CD14-positive monocyte (primary cell): ENCODE results near the gene MCRIP1. TPM values are rescaled to one million over a fixed set of nuclear protein-coding genes. Genes with fewer than 3 reads are reported as not detected.

Experiments
- DNase-seq, 3 donors: peaks; one replicate each; pipeline ENCODE4 v3.0.0-alpha.2; 2011 to 2022
- H2AFZ ChIP-seq: 2 replicates; pipeline ENCODE4 v1.6.0; 2012; ENCODE audit warnings: mild to moderate bottlenecking, low read depth, low read length, inconsistent platforms; ENCODE audit not compliant: insufficient read depth, poor library complexity, severe bottlenecking
- H3K27ac ChIP-seq, 2 donors: 1 replicate in 1 of 2; 2 replicates in 1 of 2; pipeline ENCODE4 v1.5.1; 2012 to 2013; ENCODE audit warnings: low read length in 2 of 2, control low read depth in 1 of 2, inconsistent platforms in 1 of 2, low read depth in 1 of 2, mild to moderate bottlenecking in 1 of 2
- H3K27me3 ChIP-seq, 2 donors: one replicate each; pipeline versions ENCODE4 v1.6.0 to v1.6.1; 2011 to 2013; ENCODE audit warnings: low read length in 2 of 2; ENCODE audit not compliant: control insufficient read depth in 2 of 2, insufficient read depth in 2 of 2
- H3K36me3 ChIP-seq, 2 donors: replicated peaks in 1 of 2; 1 replicate in 1 of 2; 2 replicates in 1 of 2; pipeline versions ENCODE4 v1.5.1 to v1.6.1; 2012 to 2013; ENCODE audit warnings: low read length in 2 of 2, control low read depth in 1 of 2, inconsistent platforms in 1 of 2, mild to moderate bottlenecking in 1 of 2; ENCODE audit not compliant: insufficient read depth in 2 of 2, control insufficient read depth in 1 of 2
- H3K4me1 ChIP-seq, 2 donors: 1 replicate in 1 of 2; 2 replicates in 1 of 2; pipeline versions ENCODE4 v1.5.1 to v1.6.1; 2012 to 2013; ENCODE audit warnings: low read length in 2 of 2, control low read depth in 1 of 2, inconsistent platforms in 1 of 2, mild to moderate bottlenecking in 1 of 2, moderate library complexity in 1 of 2; ENCODE audit not compliant: insufficient read depth in 2 of 2, control insufficient read depth in 1 of 2
- H3K4me2 ChIP-seq: replicated peaks from 2 replicates; pipeline ENCODE3; 2012; ENCODE audit warnings: low read length, moderate library complexity, mild to moderate bottlenecking; ENCODE audit not compliant: poor library complexity, severe bottlenecking; ENCODE audit errors: extremely low read depth
- H3K4me3 ChIP-seq, 3 experiments: fragments of 200-600 bp in 1 of 3; sonication (generic) in 1 of 3; replicated peaks in 1 of 3; 1 replicate in 2 of 3; 2 replicates in 1 of 3; pipeline ENCODE4 v1.5.1; 2011 to 2013; ENCODE audit warnings: low read length in 3 of 3, mild to moderate bottlenecking in 3 of 3, control low read depth in 2 of 3, low read depth in 2 of 3, inconsistent platforms in 1 of 3, moderate library complexity in 1 of 3
- H3K79me2 ChIP-seq: 2 replicates; pipeline ENCODE4 v1.6.0; 2012; ENCODE audit warnings: mild to moderate bottlenecking, control low read depth, inconsistent platforms, low read length, moderate library complexity; ENCODE audit not compliant: insufficient read depth
- H3K9ac ChIP-seq: 2 replicates; pipeline ENCODE4 v1.6.0; 2017; ENCODE audit warnings: low read length, mild to moderate bottlenecking; ENCODE audit not compliant: insufficient read depth, poor library complexity, severe bottlenecking
- H3K9me3 ChIP-seq, 2 donors: replicated peaks in 1 of 2; 1 replicate in 1 of 2; 2 replicates in 1 of 2; pipeline versions ENCODE4 v1.5.1 to v1.6.1; 2012 to 2013; ENCODE audit warnings: low read length in 2 of 2, control low read depth in 1 of 2; ENCODE audit not compliant: control insufficient read depth in 1 of 2, insufficient read depth in 1 of 2
- H4K20me1 ChIP-seq: 2 replicates; pipeline ENCODE4 v1.6.0; 2012; ENCODE audit warnings: mild to moderate bottlenecking, low read length, control low read depth, moderate library complexity; ENCODE audit not compliant: insufficient read depth
- H3K27ac Mint-ChIP-seq, 7 donors: one replicate each; pipeline ENCODE4 v1.8.0; 2020; ENCODE audit warnings: mild to moderate bottlenecking in 7 of 7, mixed read lengths in 7 of 7, moderate library complexity in 6 of 7, inconsistent platforms in 2 of 7
- H3K27me3 Mint-ChIP-seq, 3 donors: one replicate each; pipeline ENCODE4 v1.8.0; 2021 to 2022; ENCODE audit warnings: low read depth in 3 of 3, mild to moderate bottlenecking in 3 of 3, mixed read lengths in 3 of 3, moderate library complexity in 3 of 3, inconsistent platforms in 1 of 3
- H3K36me3 Mint-ChIP-seq, 2 donors: one replicate each; pipeline ENCODE4 v1.8.0; 2020; ENCODE audit warnings: mixed read lengths in 2 of 2, inconsistent platforms in 1 of 2, mild to moderate bottlenecking in 1 of 2
- H3K4me1 Mint-ChIP-seq: one replicate; pipeline ENCODE4 v1.8.0; 2020; ENCODE audit warnings: mild to moderate bottlenecking, mixed read lengths
- H3K4me3 Mint-ChIP-seq, 2 donors: one replicate each; pipeline ENCODE4 v1.8.0; 2020; ENCODE audit warnings: mild to moderate bottlenecking in 2 of 2, mixed read lengths in 2 of 2, moderate library complexity in 1 of 2
- H3K9me3 Mint-ChIP-seq, 7 donors: one replicate each; pipeline ENCODE4 v1.8.0; 2020 to 2022; ENCODE audit warnings: mixed read lengths in 7 of 7, mild to moderate bottlenecking in 6 of 7, moderate library complexity in 6 of 7, inconsistent platforms in 2 of 7
- CTCF ChIP-seq: fragments of 200-600 bp; IDR thresholded peaks from one replicate; pipeline ENCODE4 v1.8.0; 2022; ENCODE audit warnings: antibody characterized with exemption, mild to moderate bottlenecking
- WGBS: methylation state at CpG from one replicate; pipeline ENCODE4 v1.1.5; 2013; ENCODE audit warnings: missing lambda C conversion rate; ENCODE audit not compliant: insufficient coverage; 5-methylcytosine and 5-hydroxymethylcytosine counted together
- intact Hi-C, 2 donors: fragments of 100-400 bp; cut with micrococcal nuclease; formaldehyde crosslinking; loops; one replicate each; pipeline versions ENCODE4 v1.15.0 to v1.15.1; 2023
- polyA plus RNA-seq, 3 donors: library from polyadenylated mRNA; depleted of rRNA in 1 of 3; unstranded in 2 of 3; stranded (reverse) in 1 of 3; fragments of 300-500 nt in 2 of 3; fragments of >200 nt in 1 of 3; fragmentation: Illumina TruSeq in 2 of 3; gene quantifications; 1 replicate in 2 of 3; 2 replicates in 1 of 3; pipeline ENCODE4 v1.2.3, GENCODE V29; 2012 to 2021

MCRIP1 gene
- polyA plus RNA-seq, 3 donors, result 48.4 to 63.0 (median 48.5) TPM

GRCh38 chr17:81811705-81812570 lies 21.2 kb downstream of the MCRIP1 start:
- Mint-ChIP-seq H3K4me3 (no peak overlapping the region), H3K36me3 (no peaks in the 10 kb centered on the region), H3K4me1 (no peaks in the 10 kb centered on the region), H3K9me3 (peaks cover 0 to 4% (median 2%) of the 10 kb centered on the region in 7 donors), H3K27me3 (peaks cover 15 to 45% (median 27%) of the 10 kb centered on the region in 3 donors), H3K27ac (no peak overlapping the region)
- no peak overlapping the region for H3K27ac ChIP-seq
- no peaks in the 10 kb centered on the region for H3K79me2 ChIP-seq
- no peak overlapping the region for H2AFZ ChIP-seq
- 91% methylated on average over 20 of the region's 24 CpGs for WGBS
- no peak overlapping the region for H3K4me3 ChIP-seq
- H3K9me3 ChIP-seq, result no peaks in the 10 kb centered on the region
- intact Hi-C loops, result no loop called here
- H4K20me1 ChIP-seq, result no peaks in the 10 kb centered on the region
- H3K9ac ChIP-seq, result no peak overlapping the region
- TF ChIP-seq CTCF, result no peak
- H3K4me1 ChIP-seq, result no peaks in the 10 kb centered on the region
- H3K36me3 ChIP-seq, result no peaks in the 10 kb centered on the region
- no peak overlapping the region for H3K4me2 ChIP-seq
- peaks cover 0 to 19% of the 10 kb centered on the region in 2 donors for H3K27me3 ChIP-seq
- no peak for DNase-seq

- H3K27me3 Mint-ChIP-seq, result peaks cover 19 to 48% (median 35%) of the 10 kb centered on the region in 3 donors
- H3K27ac ChIP-seq, result no peak overlapping the region
- H3K4me1 Mint-ChIP-seq, result no peaks in the 10 kb centered on the region
- peaks cover 0 to 27% of the 10 kb centered on the region in 2 donors for H3K27me3 ChIP-seq
- H3K36me3 ChIP-seq, result no peaks in the 10 kb centered on the region
- no peak for DNase-seq
- H3K4me1 ChIP-seq, result no peaks in the 10 kb centered on the region
- no peak for TF ChIP-seq CTCF
- intact Hi-C loops, result no loop called here
- H3K9me3 ChIP-seq, result no peaks in the 10 kb centered on the region
- H3K79me2 ChIP-seq, result no peaks in the 10 kb centered on the region
- no peak overlapping the region for H3K4me3 ChIP-seq
- H2AFZ ChIP-seq, result no peak overlapping the region
- 91% methylated on average over 39 of the region's 42 CpGs for WGBS
- H3K4me3 Mint-ChIP-seq, result no peak overlapping the region
- H4K20me1 ChIP-seq, result no peaks in the 10 kb centered on the region
- H3K36me3 Mint-ChIP-seq, result no peaks in the 10 kb centered on the region
- H3K9ac ChIP-seq, result no peak overlapping the region
- peaks cover 0 to 4% (median 2%) of the 10 kb centered on the region in 7 donors for H3K9me3 Mint-ChIP-seq
- H3K27ac Mint-ChIP-seq, result no peak overlapping the region
- H3K4me2 ChIP-seq, result no peak overlapping the region
Observed at GRCh38 chr17:81810892-81811704, 22.0 kb downstream of the MCRIP1 start.
